Activated CD4-positive, alpha-beta T cell treated with anti-CD3 and anti-CD28 coated beads for 36 hours (primary cell): ENCODE data around the gene GSTO2. TPM values are rescaled to one million over a fixed set of nuclear protein-coding genes. Genes with fewer than 3 reads are reported as not detected.
A peak's percentile ranks its signal among the peaks of the same experiment; 100 is the strongest.

Experiments used
- ATAC-seq: fragments of 200-7000 bp; cut with Tn5 transposase; one replicate; pipeline ENCODE4 v1.10.0; 2021; ENCODE audit warnings: mild to moderate bottlenecking, moderate library complexity
- CTCF ChIA-PET: fragments of 350-600 bp; sonication (Branson Sonifier 250); formaldehyde crosslinking; loops from one replicate; lab custom pipeline; 2021; ENCODE audit warnings: antibody characterized with exemption; lab: Charles Lee
- POLR2A ChIA-PET: fragments of 350-600 bp; sonication (Branson Sonifier 250); formaldehyde crosslinking; loops from one replicate; lab custom pipeline; 2021; ENCODE audit warnings: antibody characterized with exemption, inconsistent platforms; lab: Charles Lee
- DNase-seq: peaks from one replicate; pipeline ENCODE4 v3.0.0-alpha.2; 2020
- H3K27ac Mint-ChIP-seq: one replicate; pipeline ENCODE4 v1.8.0; 2021; ENCODE audit warnings: mixed read lengths
- H3K27me3 Mint-ChIP-seq: one replicate; pipeline ENCODE4 v1.8.0; 2021; ENCODE audit warnings: mixed read lengths
- H3K36me3 Mint-ChIP-seq: one replicate; pipeline ENCODE4 v1.8.0; 2021; ENCODE audit warnings: low read depth, mixed read lengths
- H3K4me1 Mint-ChIP-seq: one replicate; pipeline ENCODE4 v1.8.0; 2021; ENCODE audit warnings: mixed read lengths
- H3K4me3 Mint-ChIP-seq: one replicate; pipeline ENCODE4 v1.8.0; 2021; ENCODE audit warnings: mild to moderate bottlenecking, moderate library complexity, mixed read lengths
- H3K9me3 Mint-ChIP-seq: one replicate; pipeline ENCODE4 v1.8.0; 2021; ENCODE audit warnings: low read depth, mixed read lengths
- intact Hi-C, 2 experiments: fragments of 100-400 bp; cut with DNase I in 1 of 2; cut with micrococcal nuclease in 1 of 2; formaldehyde crosslinking; loops; one replicate each; pipeline versions ENCODE4 v1.14.2 to v1.15.1; 2022 to 2024; cut with DNase I, micrococcal nuclease
- total RNA-seq, 2 experiments: library from RNA; stranded (reverse); gene quantifications; one replicate each; pipeline ENCODE4 v1.2.3, GENCODE V29; 2021

GSTO2 gene
- total RNA-seq, 2 experiments from 2014 or later: 2.1 to 2.8 TPM

GRCh38 chr10:104299031-104299904 is 30.3 kb downstream of the GSTO2 start:
- Mint-ChIP-seq H3K4me3 (no peak overlapping the region), H3K9me3 (peaks cover 9% of the 10 kb centered on the region), H3K27ac (no peak overlapping the region), H3K4me1 (peaks cover 36% of the 10 kb centered on the region), H3K27me3 (no peaks in the 10 kb centered on the region), H3K36me3 (peaks cover 11% of the 10 kb centered on the region)
- POLR2A ChIA-PET: interaction anchor here (0.6 kb wide), 1 partner anchor 278 kb away, joined by 3 read pairs; no protein-coding TSS in a partner anchor
- CTCF ChIA-PET: interaction anchor here (0.6 to 3.6 kb wide), 10 partner anchors 9 to 196 kb away, joined by 3 to 23 read pairs (median 4); partner anchors contain the start of gene CFAP58
- ATAC-seq (no peak), DNase-seq (no peak)
- intact Hi-C loops: no loop called here

- Mint-ChIP-seq H3K27ac (peak overlapping the region; percentile 91), H3K27me3 (no peaks in the 10 kb centered on the region), H3K4me3 (peak overlapping the region; percentile 41), H3K4me1 (peaks cover 42% of the 10 kb centered on the region), H3K36me3 (peaks cover 11% of the 10 kb centered on the region), H3K9me3 (peaks cover 9% of the 10 kb centered on the region)
- POLR2A ChIA-PET: no interaction called here
- DNase-seq (peak; percentile 48), ATAC-seq (peak; percentile 42)
- intact Hi-C loops: no loop called here
- CTCF ChIA-PET: interaction anchor here (1.0 to 3.6 kb wide), 4 partner anchors 10 to 51 kb away, joined by 3 to 23 read pairs (median 11); no protein-coding TSS in a partner anchor
These were observed 31.2 kb downstream of the GSTO2 start for GRCh38 chr10:104300002-104300735.

- Mint-ChIP-seq H3K27ac (peak overlapping the region; percentile 91), H3K9me3 (peaks cover 9% of the 10 kb centered on the region), H3K36me3 (peaks cover 11% of the 10 kb centered on the region), H3K27me3 (no peaks in the 10 kb centered on the region), H3K4me1 (peaks cover 43% of the 10 kb centered on the region), H3K4me3 (peak overlapping the region; percentile 41)
- ChIA-PET POLR2A (no interaction called here), CTCF (interaction anchor here (1.9 to 3.6 kb wide), 2 partner anchors 10 to 50 kb away, joined by 9 to 23 read pairs; no protein-coding TSS in a partner anchor)
- intact Hi-C loops: no loop called here
- ATAC-seq (peak; percentile 66), DNase-seq (peak; percentile 54)
These were observed 31.8 kb downstream of the GSTO2 start for GRCh38 chr10:104300736-104301292.

- ChIA-PET POLR2A (no interaction called here), CTCF (interaction anchor here (0.5 to 8.1 kb wide), 5 partner anchors 9 to 107 kb away, joined by 3 to 109 read pairs (median 3); no protein-coding TSS in a partner anchor)
- peaks cover 9% of the 10 kb centered on the region for H3K9me3 Mint-ChIP-seq
- no peaks in the 10 kb centered on the region for H3K27me3 Mint-ChIP-seq
- ATAC-seq: no peak
- no peak overlapping the region for H3K4me3 Mint-ChIP-seq
- peaks cover 50% of the 10 kb centered on the region for H3K4me1 Mint-ChIP-seq
- no peak overlapping the region for H3K27ac Mint-ChIP-seq
- intact Hi-C loops: no loop called here
- no peak for DNase-seq
- peaks cover 11% of the 10 kb centered on the region for H3K36me3 Mint-ChIP-seq
These were observed 33.1 kb downstream of the GSTO2 start for GRCh38 chr10:104301907-104302690.

- DNase-seq: no peak
- ChIA-PET POLR2A (no interaction called here), CTCF (interaction anchor here (0.7 to 8.1 kb wide), 9 partner anchors 8 to 740 kb away, joined by 3 to 142 read pairs (median 6); partner anchors contain the start of genes CFAP58 and GSTO2)
- H3K27me3 Mint-ChIP-seq: no peaks in the 10 kb centered on the region
- no peak overlapping the region for H3K27ac Mint-ChIP-seq
- H3K4me1 Mint-ChIP-seq: peaks cover 65% of the 10 kb centered on the region
- H3K9me3 Mint-ChIP-seq: peaks cover 9% of the 10 kb centered on the region
- H3K36me3 Mint-ChIP-seq: peaks cover 14% of the 10 kb centered on the region
- intact Hi-C loops: no loop called here
- ATAC-seq: no peak
- H3K4me3 Mint-ChIP-seq: no peak overlapping the region
These were observed 34.8 kb downstream of the GSTO2 start for GRCh38 chr10:104303594-104304355.

GRCh38 chr10:104304356-104304745 is 35.4 kb downstream of the GSTO2 start:
- H3K27ac Mint-ChIP-seq: no peak overlapping the region
- ChIA-PET POLR2A (no interaction called here), CTCF (interaction anchor here (1.2 to 8.1 kb wide), 10 partner anchors 11 to 49 kb away, joined by 3 to 142 read pairs (median 20); partner anchors contain the start of genes CFAP58, GSTO2 and ITPRIP)
- peaks cover 67% of the 10 kb centered on the region for H3K4me1 Mint-ChIP-seq
- peaks cover 9% of the 10 kb centered on the region for H3K9me3 Mint-ChIP-seq
- no peak overlapping the region for H3K4me3 Mint-ChIP-seq
- intact Hi-C loops: no loop called here
- H3K36me3 Mint-ChIP-seq: peaks cover 14% of the 10 kb centered on the region
- no peaks in the 10 kb centered on the region for H3K27me3 Mint-ChIP-seq
- no peak for ATAC-seq
- no peak for DNase-seq

GRCh38 chr10:104304927-104305326 is 35.9 kb downstream of the GSTO2 start:
- Mint-ChIP-seq H3K4me3 (no peak overlapping the region), H3K4me1 (peaks cover 68% of the 10 kb centered on the region), H3K36me3 (peaks cover 14% of the 10 kb centered on the region), H3K9me3 (peaks cover 9% of the 10 kb centered on the region), H3K27me3 (no peaks in the 10 kb centered on the region), H3K27ac (no peak overlapping the region)
- ATAC-seq (no peak), DNase-seq (no peak)
- POLR2A ChIA-PET: interaction anchor here (0.6 kb wide), 1 partner anchor 11 kb away, joined by 3 read pairs; no protein-coding TSS in a partner anchor
- intact Hi-C loops: loop anchor here (1.0 kb wide), 2 partner anchors 14 to 45 kb away; no protein-coding TSS in a partner anchor
- CTCF ChIA-PET: interaction anchor here (0.6 to 8.1 kb wide), 13 partner anchors 11 to 418 kb away, joined by 3 to 142 read pairs (median 16); partner anchors contain the start of genes CFAP58, GSTO2 and ITPRIP

- CTCF ChIA-PET: interaction anchor here (0.7 to 8.1 kb wide), 15 partner anchors 14 to 101 kb away, joined by 3 to 142 read pairs (median 13); partner anchors contain the start of genes CFAP58 and ITPRIP
- peaks cover 62% of the 10 kb centered on the region for H3K4me1 Mint-ChIP-seq
- peaks cover 22% of the 10 kb centered on the region for H3K36me3 Mint-ChIP-seq
- no peak for DNase-seq
- POLR2A ChIA-PET: interaction anchor here (0.9 kb wide), 1 partner anchor 15 kb away, joined by 3 read pairs; no protein-coding TSS in a partner anchor
- intact Hi-C loops: no loop called here
- H3K27me3 Mint-ChIP-seq: no peaks in the 10 kb centered on the region
- H3K9me3 Mint-ChIP-seq: peaks cover 9% of the 10 kb centered on the region
- ATAC-seq: no peak
- H3K4me3 Mint-ChIP-seq: no peak overlapping the region
- H3K27ac Mint-ChIP-seq: no peak overlapping the region
These were observed 37.9 kb downstream of the GSTO2 start for GRCh38 chr10:104306897-104307296.

GRCh38 chr10:104307576-104308438 is 38.8 kb downstream of the GSTO2 start:
- POLR2A ChIA-PET: interaction anchor here (0.8 to 1.0 kb wide), 3 partner anchors 14 to 29 kb away, joined by 3 to 4 read pairs (median 3); no protein-coding TSS in a partner anchor
- intact Hi-C loops: loop anchor here (1.0 kb wide), 3 partner anchors 21 to 43 kb away; partner anchors contain the start of gene ITPRIP (in 2 of the 2)
- Mint-ChIP-seq H3K4me3 (no peak overlapping the region), H3K36me3 (peaks cover 29% of the 10 kb centered on the region), H3K27ac (peak overlapping the region; percentile 76), H3K4me1 (peaks cover 62% of the 10 kb centered on the region), H3K9me3 (peaks cover 9% of the 10 kb centered on the region), H3K27me3 (no peaks in the 10 kb centered on the region)
- CTCF ChIA-PET: interaction anchor here (1.3 to 8.1 kb wide), 9 partner anchors 13 to 41 kb away, joined by 3 to 142 read pairs (median 20); partner anchors contain the start of gene ITPRIP
- no peak for DNase-seq
- no peak for ATAC-seq
